Right atrium auricular region (tissue), 2 donors: ENCODE data around the gene CENPK. TPM values are rescaled to one million over a fixed set of nuclear protein-coding genes. Genes with fewer than 3 reads are reported as not detected.
A peak's percentile ranks its signal among the peaks of the same experiment; 100 is the strongest.
"Not testable (repeated sequence)": the region's sequence is repeated elsewhere in the genome, so short reads cannot be mapped to it uniquely, and the experiment has no call there.

Source experiments
- DNase-seq: peaks from one replicate; pipeline ENCODE4 v3.0.0-alpha.2; 2019; ENCODE audit warnings: low spot score
- H3K27ac ChIP-seq, 2 donors: fragments of 200-600 bp; sonication (generic); 1 replicate in 1 of 2; 2 replicates in 1 of 2; pipeline ENCODE4 v1.5.1; 2016 to 2019
- H3K27me3 ChIP-seq, 2 donors: fragments of 200-600 bp; sonication (generic); one replicate each; pipeline versions ENCODE4 v1.5.1 to v1.6.0; 2017 to 2019
- H3K36me3 ChIP-seq: fragments of 200-600 bp; sonication (generic); one replicate; pipeline ENCODE4 v1.5.1; 2016
- H3K4me1 ChIP-seq, 2 donors: fragments of 200-600 bp; sonication (generic); one replicate each; pipeline versions ENCODE4 v1.5.1 to v1.6.0; 2017 to 2019
- H3K4me3 ChIP-seq, 2 donors: fragments of 200-600 bp; sonication (generic); 1 replicate in 1 of 2; 2 replicates in 1 of 2; pipeline ENCODE4 v1.5.1; 2017 to 2019; ENCODE audit warnings: mild to moderate bottlenecking in 1 of 2, moderate library complexity in 1 of 2
- H3K9me3 ChIP-seq, 2 donors: fragments of 200-600 bp; sonication (generic); one replicate each; pipeline ENCODE4 v1.5.1; 2019
- total RNA-seq, 2 donors: library from RNA; depleted of rRNA; stranded (reverse); fragments of >200 nt; gene quantifications; one replicate each; pipeline ENCODE4 v1.1.0, GENCODE V29; 2016
- TF ChIP-seq, protein P1 (sequence below), 2 donors: fragments of 200-600 bp; sonication (generic); IDR thresholded peaks; one replicate each; pipeline ENCODE4 v1.5.1; 2019; ENCODE audit warnings: antibody characterized with exemption in 2 of 2

The CENPK gene
- total RNA-seq, 2 donors from 2014 or later, result not detected

DNA sequence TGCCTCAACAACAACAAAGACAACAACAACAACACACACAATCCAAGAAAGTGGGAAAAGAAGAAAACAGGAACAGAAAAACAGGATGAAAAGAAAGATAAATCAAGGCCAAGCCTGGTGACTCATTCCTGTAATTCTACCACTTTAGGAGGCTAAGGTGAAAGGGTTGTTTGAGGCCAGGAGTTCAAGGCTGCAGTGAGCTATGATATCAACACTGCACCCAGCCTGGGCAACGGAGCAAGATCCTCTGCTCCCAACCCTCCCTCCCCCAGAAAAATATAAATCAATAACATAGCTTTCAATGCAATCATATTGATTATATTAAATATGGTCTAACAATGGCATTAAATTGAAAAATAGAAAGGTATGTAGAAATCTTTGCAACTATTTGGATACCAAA, 32.1 kb downstream of the CENPK start:
- H3K36me3 ChIP-seq, result no peaks in the 10 kb centered on the region

DNA sequence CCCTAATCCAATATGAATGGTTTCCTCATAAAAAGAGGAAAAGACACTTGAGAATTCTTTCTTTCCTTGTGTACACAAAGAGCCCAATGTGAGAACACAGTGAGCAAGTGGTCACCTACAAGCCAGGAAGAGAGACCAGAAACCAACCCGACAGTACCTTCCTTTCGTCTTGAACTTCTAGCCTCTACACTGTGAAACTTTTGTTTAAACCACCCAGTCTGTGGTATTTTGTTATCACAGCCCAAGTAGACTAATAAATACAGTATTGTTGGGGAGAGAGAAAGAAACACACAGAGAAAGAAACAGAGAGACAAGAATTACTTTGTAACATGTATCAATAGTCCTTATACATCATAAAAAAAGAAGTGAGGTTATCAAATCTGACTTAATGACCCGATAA, 37.2 kb downstream of the CENPK start:
- Histone ChIP-seq H3K27ac (no peak overlapping the region), H3K4me1 (no peaks in the 10 kb centered on the region), H3K4me3 (no peak overlapping the region), H3K36me3 (no peaks in the 10 kb centered on the region), H3K27me3 (no peaks in the 10 kb centered on the region), H3K9me3 (no peaks in the 10 kb centered on the region)
- no peak for DNase-seq
- TF ChIP-seq, protein P1, sequence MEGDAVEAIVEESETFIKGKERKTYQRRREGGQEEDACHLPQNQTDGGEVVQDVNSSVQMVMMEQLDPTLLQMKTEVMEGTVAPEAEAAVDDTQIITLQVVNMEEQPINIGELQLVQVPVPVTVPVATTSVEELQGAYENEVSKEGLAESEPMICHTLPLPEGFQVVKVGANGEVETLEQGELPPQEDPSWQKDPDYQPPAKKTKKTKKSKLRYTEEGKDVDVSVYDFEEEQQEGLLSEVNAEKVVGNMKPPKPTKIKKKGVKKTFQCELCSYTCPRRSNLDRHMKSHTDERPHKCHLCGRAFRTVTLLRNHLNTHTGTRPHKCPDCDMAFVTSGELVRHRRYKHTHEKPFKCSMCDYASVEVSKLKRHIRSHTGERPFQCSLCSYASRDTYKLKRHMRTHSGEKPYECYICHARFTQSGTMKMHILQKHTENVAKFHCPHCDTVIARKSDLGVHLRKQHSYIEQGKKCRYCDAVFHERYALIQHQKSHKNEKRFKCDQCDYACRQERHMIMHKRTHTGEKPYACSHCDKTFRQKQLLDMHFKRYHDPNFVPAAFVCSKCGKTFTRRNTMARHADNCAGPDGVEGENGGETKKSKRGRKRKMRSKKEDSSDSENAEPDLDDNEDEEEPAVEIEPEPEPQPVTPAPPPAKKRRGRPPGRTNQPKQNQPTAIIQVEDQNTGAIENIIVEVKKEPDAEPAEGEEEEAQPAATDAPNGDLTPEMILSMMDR (IDR thresholded peaks at IDR 0.05), result no peak

More for the DNA sequence above, 32.1 kb downstream of the CENPK start:
- no peak for DNase-seq
- Histone ChIP-seq H3K4me3 (no peak overlapping the region), H3K4me1 (no peaks in the 10 kb centered on the region), H3K9me3 (no peaks in the 10 kb centered on the region), H3K27me3 (no peaks in the 10 kb centered on the region), H3K27ac (no peak overlapping the region)
- TF ChIP-seq, protein P1 (IDR thresholded peaks at IDR 0.05), result no peak

DNA sequence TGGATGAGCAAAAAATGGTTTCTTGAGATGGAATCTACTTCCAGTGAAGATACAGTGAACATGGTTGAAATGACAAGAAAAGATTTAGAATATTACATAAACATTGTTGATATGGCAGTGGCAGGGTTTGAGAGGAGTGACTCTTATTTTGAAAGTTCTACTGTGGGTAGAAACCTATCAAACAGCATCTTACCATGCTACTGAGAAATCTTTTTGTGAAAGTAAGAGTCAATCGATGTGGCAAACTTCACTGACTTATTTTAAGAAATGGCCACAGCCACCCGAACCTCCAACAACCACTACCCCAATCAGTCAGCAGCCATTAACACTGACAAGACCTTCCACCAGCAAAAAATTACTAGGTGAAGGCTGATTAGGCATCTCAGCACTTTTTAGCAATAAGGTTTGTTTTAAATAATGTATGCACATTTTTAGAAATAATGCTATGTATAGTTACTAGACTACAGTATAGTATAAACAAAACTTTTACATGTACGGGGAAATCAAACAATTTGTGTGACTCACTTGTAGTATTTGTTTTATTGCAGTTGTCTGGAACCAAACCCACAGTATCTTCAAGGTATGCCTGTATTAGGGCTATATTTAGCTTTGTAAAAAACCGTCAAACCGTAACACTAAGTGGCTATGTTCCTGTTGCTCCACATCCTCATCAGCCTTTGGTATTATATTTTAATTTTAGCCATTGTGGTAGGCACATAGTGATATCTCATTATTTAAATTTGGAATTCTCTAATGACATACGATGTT, 50.6 kb downstream of the CENPK start:
- TF ChIP-seq, protein P1 (IDR thresholded peaks at IDR 0.05), result no peak
- Histone ChIP-seq H3K9me3 (no peaks in the 10 kb centered on the region), H3K36me3 (no peaks in the 10 kb centered on the region), H3K4me3 (no peak overlapping the region), H3K27ac (no peak overlapping the region), H3K4me1 (no peaks in the 10 kb centered on the region), H3K27me3 (no peaks in the 10 kb centered on the region)
- no peak for DNase-seq

DNA sequence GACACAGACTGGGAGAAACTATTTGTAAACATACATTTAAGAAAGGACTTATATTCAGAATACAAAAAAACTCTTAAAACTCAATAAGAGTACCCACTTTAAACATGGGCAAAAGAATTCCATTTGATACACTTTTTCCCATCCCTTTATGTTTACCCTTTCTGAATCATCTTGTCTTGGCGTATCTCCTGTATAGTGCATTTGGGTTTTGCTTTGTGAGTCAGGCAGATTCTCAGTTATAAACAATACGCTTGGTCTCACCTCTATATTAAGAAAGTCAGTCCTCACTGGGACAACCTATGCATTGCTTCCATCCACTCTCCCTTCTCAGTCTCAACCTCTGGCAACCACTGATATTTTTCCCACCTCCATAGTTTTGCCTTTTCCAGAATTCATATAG, 54.0 kb downstream of the CENPK start:
- no peaks in the 10 kb centered on the region for H3K9me3 ChIP-seq
- no peaks in the 10 kb centered on the region for H3K27me3 ChIP-seq
- no peak overlapping the region for H3K27ac ChIP-seq
- TF ChIP-seq, protein P1 (IDR thresholded peaks at IDR 0.05), result no peak
- no peak overlapping the region for H3K4me3 ChIP-seq
- no peaks in the 10 kb centered on the region for H3K4me1 ChIP-seq
- DNase-seq, result no peak
- no peaks in the 10 kb centered on the region for H3K36me3 ChIP-seq

DNA sequence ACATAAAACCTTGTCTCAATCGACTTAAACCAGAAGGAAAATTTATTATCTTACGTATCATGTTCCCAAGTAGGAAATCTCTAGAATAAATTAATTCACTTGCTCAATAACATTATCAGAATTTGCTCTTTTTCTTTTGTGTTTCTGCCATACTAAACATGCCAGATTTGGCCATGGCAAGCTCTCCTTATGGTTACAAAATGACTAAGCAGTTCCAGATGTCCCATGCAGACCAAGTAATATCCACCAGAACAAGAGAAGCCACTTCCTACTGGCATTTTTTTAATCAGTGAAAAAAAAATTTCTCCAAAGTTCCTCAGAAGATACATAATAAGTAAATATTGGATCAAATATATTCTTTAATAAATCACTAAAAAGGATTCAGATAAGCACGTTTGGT, 56.0 kb downstream of the CENPK start:
- no peaks in the 10 kb centered on the region for H3K4me1 ChIP-seq
- H3K36me3 ChIP-seq, result no peaks in the 10 kb centered on the region
- DNase-seq, result no peak
- H3K9me3 ChIP-seq, result no peaks in the 10 kb centered on the region
- TF ChIP-seq, protein P1 (IDR thresholded peaks at IDR 0.05), result no peak
- H3K27ac ChIP-seq, result no peak overlapping the region
- H3K27me3 ChIP-seq, result no peaks in the 10 kb centered on the region
- peak overlapping the region in 1 of 2 donors; percentile 6 for H3K4me3 ChIP-seq

DNA sequence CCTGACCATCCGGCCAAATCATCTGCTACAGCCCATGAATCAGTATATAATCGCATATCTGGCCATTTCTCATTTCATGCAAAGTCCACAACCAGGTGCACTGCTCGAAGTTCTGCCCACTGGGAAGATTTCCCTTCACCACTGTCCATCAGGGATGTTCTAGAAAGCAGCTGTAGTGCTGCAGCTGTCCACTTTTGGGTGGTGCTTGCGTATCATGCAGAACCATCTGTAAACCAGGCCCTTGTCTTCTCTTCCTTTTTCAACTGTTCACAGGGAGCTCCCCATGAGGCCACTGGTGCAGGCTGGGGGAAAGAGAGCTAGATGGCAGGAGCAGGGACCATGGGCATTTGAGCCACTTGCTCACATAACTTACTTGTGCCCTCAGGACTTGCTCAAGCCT, 73.8 kb downstream of the CENPK start:
- Histone ChIP-seq H3K4me3 (no peak overlapping the region), H3K4me1 (no peaks in the 10 kb centered on the region), H3K27me3 (no peaks in the 10 kb centered on the region), H3K27ac (no peak overlapping the region), H3K9me3 (no peaks in the 10 kb centered on the region), H3K36me3 (no peaks in the 10 kb centered on the region)
- TF ChIP-seq, protein P1 (IDR thresholded peaks at IDR 0.05), result no peak
- DNase-seq, result no peak

DNA sequence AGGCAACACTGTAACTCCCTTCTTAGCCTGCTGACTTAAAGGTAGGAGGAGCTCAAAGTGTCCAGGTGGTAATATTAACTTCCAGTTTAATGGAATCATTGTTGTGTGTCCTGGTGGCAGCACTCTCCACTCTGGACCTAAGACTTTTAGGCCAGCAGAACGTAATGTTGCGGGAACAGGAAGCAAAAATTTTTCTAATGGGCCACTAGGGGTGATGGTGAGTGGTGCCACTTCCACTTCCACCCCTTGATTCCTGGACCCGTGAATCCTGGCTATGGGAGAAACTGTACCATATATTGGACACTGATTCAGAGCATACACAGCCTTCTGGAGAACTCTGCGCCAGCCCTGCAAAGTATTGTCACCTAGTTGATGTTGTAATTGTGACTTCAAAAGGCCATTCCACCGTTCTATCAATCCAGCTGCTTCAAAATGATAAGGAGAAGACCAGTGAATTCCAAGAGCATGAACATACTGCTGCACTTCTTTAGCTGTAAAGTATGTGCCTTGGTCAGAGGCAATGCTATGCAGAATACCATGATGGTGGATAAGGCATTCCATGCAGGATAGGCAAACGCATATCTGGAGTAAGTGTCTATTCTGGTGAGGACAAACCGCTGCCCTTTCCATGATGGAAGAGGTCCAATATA, 74.8 kb downstream of the CENPK start:
- not testable (repeated sequence) for DNase-seq, H3K4me3 ChIP-seq, H3K27me3 ChIP-seq, H3K36me3 ChIP-seq, H3K27ac ChIP-seq, H3K4me1 ChIP-seq, H3K9me3 ChIP-seq

DNA sequence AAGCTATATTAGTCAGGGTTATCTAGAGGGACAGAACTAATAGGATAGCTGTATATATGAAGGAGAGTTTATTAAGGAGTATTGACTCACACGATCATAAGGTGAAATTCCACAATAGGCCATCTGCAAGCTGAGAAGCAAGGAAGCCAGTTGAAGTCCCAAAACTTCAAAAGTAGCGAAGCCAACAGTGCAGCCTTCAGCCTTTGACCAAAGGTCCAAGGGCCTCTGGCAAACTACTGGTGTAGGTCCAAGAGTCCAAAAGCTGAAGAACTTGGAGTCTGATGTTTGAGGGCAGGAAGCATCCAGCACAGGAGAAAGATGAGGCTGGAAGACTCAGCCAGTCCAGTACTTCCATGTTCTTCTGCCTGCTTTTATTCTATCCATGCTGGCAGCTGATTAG, 76.2 kb downstream of the CENPK start:
- DNase-seq, H3K36me3 ChIP-seq, H3K4me3 ChIP-seq, H3K27me3 ChIP-seq, H3K9me3 ChIP-seq, H3K27ac ChIP-seq, H3K4me1 ChIP-seq: not testable (repeated sequence)
